Measurements from ENCODE around the gene PRDX5. TPM values are rescaled to one million over a fixed set of nuclear protein-coding genes. Genes with fewer than 3 reads are reported as not detected.

PRDX5 gene
- total RNA-seq, 4 donors from 2014 or later, result 122 to 236 (median 223) TPM

DNA sequence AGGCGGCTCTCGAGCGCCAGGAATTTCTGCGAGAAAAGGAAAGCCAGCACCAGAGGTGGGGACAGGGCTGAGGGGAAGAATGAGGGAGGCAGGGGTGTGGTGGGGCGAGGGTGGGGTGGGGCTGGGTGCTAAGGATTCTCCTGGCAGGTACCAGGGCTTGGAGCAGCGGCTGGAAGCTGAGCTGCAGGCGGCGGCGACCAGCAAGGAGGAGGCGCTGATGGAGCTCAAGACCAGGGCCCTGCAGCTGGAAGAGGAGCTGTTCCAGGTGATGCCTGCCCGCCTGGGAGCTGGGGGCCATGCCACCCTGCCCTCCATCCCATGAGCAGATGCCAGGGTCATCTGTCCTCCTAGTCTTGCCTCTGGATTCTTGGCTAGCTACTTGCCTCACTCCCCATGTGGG lies 31.5 kb downstream of the PRDX5 start:
- TF ChIP-seq CTCF (IDR thresholded peaks at IDR 0.05; ENCODE audit: low read depth), result no peak

- no peak for TF ChIP-seq CTCF (IDR thresholded peaks at IDR 0.05; ENCODE audit: low read depth)
Observed at GRCh38 chr11:64351136-64351631, 33.3 kb downstream of the PRDX5 start.

- TF ChIP-seq CTCF (IDR thresholded peaks at IDR 0.05; ENCODE audit: low read depth), result no peak
Observed at GRCh38 chr11:64352099-64352994, 34.4 kb downstream of the PRDX5 start.

- no peak for TF ChIP-seq CTCF (IDR thresholded peaks at IDR 0.05; ENCODE audit: low read depth)
Observed at GRCh38 chr11:64352995-64353714, 35.2 kb downstream of the PRDX5 start.

- no peak for TF ChIP-seq CTCF (IDR thresholded peaks at IDR 0.05; ENCODE audit: low read depth)
Observed at GRCh38 chr11:64353715-64354506, 36.0 kb downstream of the PRDX5 start.

DNA sequence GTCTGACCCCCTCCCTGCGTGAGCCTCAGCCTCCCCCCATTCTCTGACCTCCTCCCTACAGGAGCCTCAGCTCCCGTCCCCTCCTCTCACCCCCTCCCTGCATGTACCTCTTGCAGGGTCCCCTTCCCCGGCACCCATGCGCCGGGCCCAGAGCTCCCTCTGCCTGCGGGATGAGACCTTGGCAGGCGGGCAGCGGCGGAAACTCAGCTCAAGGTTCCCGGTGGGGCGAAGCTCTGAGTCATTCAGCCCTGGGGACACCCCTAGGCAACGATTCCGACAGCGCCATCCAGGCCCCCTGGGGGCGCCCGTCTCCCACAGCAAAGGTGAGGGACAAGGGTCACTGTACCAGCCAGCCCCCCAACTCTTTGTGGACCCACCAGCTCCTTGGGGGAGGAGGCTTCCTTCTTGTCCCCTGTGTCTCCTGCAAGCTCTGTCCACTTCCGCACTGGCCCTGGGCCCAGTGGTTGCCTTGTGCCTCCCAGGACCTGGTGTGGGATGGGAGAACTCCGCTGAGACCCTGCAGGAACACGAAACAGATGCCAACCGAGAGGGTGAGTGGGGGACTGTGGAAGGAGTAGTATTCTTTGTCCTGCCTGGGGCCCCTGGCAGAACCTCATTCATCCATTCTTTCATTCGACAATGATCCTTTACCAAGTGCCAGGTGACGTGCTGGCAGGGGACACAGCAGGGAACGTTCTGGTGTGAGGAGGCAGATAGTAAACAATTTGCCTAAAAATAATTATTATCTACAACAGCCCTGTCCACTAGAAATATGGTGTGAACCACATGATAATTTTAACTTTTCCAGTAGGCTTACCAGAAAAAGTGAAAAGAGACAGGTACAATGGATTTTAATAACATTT lies 37.4 kb downstream of the PRDX5 start:
- TF ChIP-seq CTCF (IDR thresholded peaks at IDR 0.05; ENCODE audit: low read depth), result no peak

All from subcutaneous adipose tissue (tissue), 4 donors.